ENCODE measurements around the gene XYLB. TPM values are rescaled to one million over a fixed set of nuclear protein-coding genes. Genes with fewer than 3 reads are reported as not detected.
A peak's percentile ranks its signal among the peaks of the same experiment; 100 is the strongest.

XYLB gene
- total and polyA plus RNA-seq, 2 of the 13 experiments (the other 11 are each of a cell fraction or from before 2014, with no cell fraction given) = 25.9 to 30.0 TPM

DNA sequence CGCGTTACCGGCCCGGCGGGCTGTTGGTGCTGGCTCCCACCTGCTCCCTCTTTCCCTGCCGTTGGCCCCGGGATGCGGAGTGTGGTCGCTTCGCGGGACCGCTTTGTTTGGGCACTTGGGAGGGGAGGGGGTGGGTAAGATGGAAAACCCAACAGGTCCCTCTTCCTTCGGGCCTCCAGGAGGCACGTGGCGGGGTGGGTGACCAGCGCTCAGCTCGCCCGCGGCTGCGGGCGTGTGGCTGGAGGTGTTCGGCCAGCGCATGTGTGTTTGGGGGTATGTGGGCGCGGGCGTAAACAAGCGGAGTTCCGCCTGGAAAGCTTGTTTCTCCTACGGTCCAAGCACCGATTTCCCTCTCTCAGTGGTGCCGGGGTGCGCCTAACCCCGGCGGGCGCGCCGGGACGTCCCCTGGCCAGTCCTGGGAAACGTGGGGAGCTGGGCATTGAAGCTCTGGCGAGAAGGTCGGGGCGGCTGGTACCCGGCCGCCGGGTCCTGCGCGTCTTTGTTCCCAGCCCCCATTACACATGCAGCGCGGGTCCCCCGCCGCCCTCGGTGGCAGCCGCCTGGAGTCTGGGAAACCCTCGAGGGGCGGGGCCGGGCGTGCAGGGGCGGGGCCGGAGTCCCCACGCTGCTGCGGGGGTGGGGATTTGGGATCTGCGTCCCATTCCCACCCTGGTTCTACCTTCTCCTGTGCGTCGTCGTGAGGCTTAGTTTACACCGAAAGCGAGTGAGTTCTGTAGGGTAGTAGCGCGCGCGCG is 108.5 kb downstream of the XYLB start (continued):
- TF ChIP-seq HOXA9 (CRISPR knock-in tag; IDR thresholded peaks at IDR 0.05; ENCODE audit: borderline replicate concordance) (peak; percentile 50; the same call in 1 of the 2 replicates), EEA1 (CRISPR knock-in tag; IDR thresholded peaks at IDR 0.05; ENCODE audit: borderline replicate concordance) (0 out of 2 replicates have a peak, but pooled peaks have one; percentile 69), IRF2 (CRISPR knock-in tag; IDR thresholded peaks at IDR 0.05) (peak; percentile 48; the same call in 1 of the 2 replicates), NKX3-1 (CRISPR knock-in tag; IDR thresholded peaks at IDR 0.05) (0 out of 2 replicates have a peak, but pooled peaks have one; percentile 16), GATAD2A (CRISPR knock-in tag; IDR thresholded peaks at IDR 0.05) (peak; percentile 49), ZBTB21 (CRISPR knock-in tag; IDR thresholded peaks at IDR 0.05) (peak; percentile 45; the same call in 1 of the 2 replicates), DMAP1 (CRISPR knock-in tag; IDR thresholded peaks at IDR 0.05) (0 out of 2 replicates have a peak, but pooled peaks have one; percentile 18), ZNF564 (CRISPR knock-in tag; IDR thresholded peaks at IDR 0.05) (peak; percentile 75; the same call in 1 of the 2 replicates), REXO4 (CRISPR knock-in tag; IDR thresholded peaks at IDR 0.05; ENCODE audit: borderline replicate concordance) (no peak), LCORL (IDR thresholded peaks at IDR 0.05) (no peak), LCORL (CRISPR knock-in tag; IDR thresholded peaks at IDR 0.05) (peak; percentile 68), POGZ (CRISPR knock-in tag; IDR thresholded peaks at IDR 0.05) (no peak), ZFX (CRISPR knock-in tag; IDR thresholded peaks at IDR 0.05; ENCODE audit: low read depth) (peak; percentile 25; the same call in 1 of the 2 replicates), ZNF501 (CRISPR knock-in tag; IDR thresholded peaks at IDR 0.05) (peak; percentile 54; the same call in 1 of the 2 replicates), KDM3A (CRISPR knock-in tag; IDR thresholded peaks at IDR 0.05; ENCODE audit: low read depth) (0 out of 2 replicates have a peak, but pooled peaks have one; percentile 62), MBD4 (IDR thresholded peaks at IDR 0.05; ENCODE audit: borderline replicate concordance, low read length) (no peak), ZNF331 (CRISPR knock-in tag; IDR thresholded peaks at IDR 0.05) (peak; percentile 44; the same call in 1 of the 2 replicates), ZNF629 (CRISPR knock-in tag; conservative IDR thresholded peaks at IDR 0.05) (peak; percentile 29; the same call in 1 of the 2 replicates), ZNF614 (CRISPR knock-in tag; IDR thresholded peaks at IDR 0.05; ENCODE audit: borderline replicate concordance) (0 out of 2 replicates have a peak, but pooled peaks have one; percentile 24), MAF1 (CRISPR knock-in tag; IDR thresholded peaks at IDR 0.05; ENCODE audit: borderline replicate concordance) (no peak)
- TF ChIP-seq, protein P1, sequence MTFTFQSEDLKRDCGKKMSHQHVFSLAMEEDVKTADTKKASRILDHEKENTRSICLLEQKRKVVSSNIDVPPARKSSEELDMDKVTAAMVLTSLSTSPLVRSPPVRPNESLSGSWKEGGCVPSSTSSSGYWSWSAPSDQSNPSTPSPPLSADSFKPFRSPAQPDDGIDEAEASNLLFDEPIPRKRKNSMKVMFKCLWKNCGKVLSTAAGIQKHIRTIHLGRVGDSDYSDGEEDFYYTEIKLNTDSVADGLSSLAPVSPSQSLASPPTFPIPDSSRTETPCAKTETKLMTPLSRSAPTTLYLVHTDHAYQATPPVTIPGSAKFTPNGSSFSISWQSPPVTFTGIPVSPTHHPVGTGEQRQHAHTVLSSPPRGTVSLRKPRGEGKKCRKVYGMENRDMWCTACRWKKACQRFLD (CRISPR knock-in tag; IDR thresholded peaks at IDR 0.05; ENCODE audit: borderline replicate concordance) = 0 out of 2 replicates have a peak, but pooled peaks have one; percentile 32
- TF ChIP-seq, protein P2, sequence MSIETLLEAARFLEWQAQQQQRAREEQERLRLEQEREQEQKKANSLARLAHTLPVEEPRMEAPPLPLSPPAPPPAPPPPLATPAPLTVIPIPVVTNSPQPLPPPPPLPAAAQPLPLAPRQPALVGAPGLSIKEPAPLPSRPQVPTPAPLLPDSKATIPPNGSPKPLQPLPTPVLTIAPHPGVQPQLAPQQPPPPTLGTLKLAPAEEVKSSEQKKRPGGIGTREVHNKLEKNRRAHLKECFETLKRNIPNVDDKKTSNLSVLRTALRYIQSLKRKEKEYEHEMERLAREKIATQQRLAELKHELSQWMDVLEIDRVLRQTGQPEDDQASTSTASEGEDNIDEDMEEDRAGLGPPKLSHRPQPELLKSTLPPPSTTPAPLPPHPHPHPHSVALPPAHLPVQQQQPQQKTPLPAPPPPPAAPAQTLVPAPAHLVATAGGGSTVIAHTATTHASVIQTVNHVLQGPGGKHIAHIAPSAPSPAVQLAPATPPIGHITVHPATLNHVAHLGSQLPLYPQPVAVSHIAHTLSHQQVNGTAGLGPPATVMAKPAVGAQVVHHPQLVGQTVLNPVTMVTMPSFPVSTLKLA (IDR thresholded peaks at IDR 0.05) = 0 out of 2 replicates have a peak, but pooled peaks have one; percentile 11
- TF ChIP-seq, protein P3, sequence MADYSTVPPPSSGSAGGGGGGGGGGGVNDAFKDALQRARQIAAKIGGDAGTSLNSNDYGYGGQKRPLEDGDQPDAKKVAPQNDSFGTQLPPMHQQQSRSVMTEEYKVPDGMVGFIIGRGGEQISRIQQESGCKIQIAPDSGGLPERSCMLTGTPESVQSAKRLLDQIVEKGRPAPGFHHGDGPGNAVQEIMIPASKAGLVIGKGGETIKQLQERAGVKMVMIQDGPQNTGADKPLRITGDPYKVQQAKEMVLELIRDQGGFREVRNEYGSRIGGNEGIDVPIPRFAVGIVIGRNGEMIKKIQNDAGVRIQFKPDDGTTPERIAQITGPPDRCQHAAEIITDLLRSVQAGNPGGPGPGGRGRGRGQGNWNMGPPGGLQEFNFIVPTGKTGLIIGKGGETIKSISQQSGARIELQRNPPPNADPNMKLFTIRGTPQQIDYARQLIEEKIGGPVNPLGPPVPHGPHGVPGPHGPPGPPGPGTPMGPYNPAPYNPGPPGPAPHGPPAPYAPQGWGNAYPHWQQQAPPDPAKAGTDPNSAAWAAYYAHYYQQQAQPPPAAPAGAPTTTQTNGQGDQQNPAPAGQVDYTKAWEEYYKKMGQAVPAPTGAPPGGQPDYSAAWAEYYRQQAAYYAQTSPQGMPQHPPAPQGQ (CRISPR knock-in tag; IDR thresholded peaks at IDR 0.05; ENCODE audit: borderline replicate concordance) = no peak
- TF ChIP-seq, protein P4, sequence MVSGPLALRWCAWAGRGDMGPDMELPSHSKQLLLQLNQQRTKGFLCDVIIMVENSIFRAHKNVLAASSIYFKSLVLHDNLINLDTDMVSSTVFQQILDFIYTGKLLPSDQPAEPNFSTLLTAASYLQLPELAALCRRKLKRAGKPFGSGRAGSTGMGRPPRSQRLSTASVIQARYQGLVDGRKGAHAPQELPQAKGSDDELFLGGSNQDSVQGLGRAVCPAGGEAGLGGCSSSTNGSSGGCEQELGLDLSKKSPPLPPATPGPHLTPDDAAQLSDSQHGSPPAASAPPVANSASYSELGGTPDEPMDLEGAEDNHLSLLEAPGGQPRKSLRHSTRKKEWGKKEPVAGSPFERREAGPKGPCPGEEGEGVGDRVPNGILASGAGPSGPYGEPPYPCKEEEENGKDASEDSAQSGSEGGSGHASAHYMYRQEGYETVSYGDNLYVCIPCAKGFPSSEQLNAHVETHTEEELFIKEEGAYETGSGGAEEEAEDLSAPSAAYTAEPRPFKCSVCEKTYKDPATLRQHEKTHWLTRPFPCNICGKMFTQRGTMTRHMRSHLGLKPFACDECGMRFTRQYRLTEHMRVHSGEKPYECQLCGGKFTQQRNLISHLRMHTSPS (CRISPR knock-in tag; IDR thresholded peaks at IDR 0.05; ENCODE audit: low read depth) = 0 out of 2 replicates have a peak, but pooled peaks have one; percentile 46

All from HepG2 (cell line).